Colon (tissue), 2 donors: ENCODE measurements around the gene ARL11.
"Not testable (repeated sequence)": the region's sequence is repeated elsewhere in the genome, so short reads cannot be mapped to it uniquely, and the experiment has no call there.

Experiments
- FAIRE-seq: peaks from 2 replicates; lab custom pipeline; 2012; peaks lifted over from hg19 to GRCh38; lab: Jason Lieb, UNC
- donor health status: control.
- donor health status: control.

ARL11 gene

GRCh38 chr13:49627831-49628652 lies at the start of gene ARL11:
ARL11 (plus strand) TSS chr13:49628507; CDS start chr13:49630448, 1,941 bp downstream.
- FAIRE-seq: no peak

- no peak for FAIRE-seq
Observed at GRCh38 chr13:49579501-49579900, 48.8 kb upstream of the ARL11 start.

- no peak for FAIRE-seq
Observed at GRCh38 chr13:49580980-49581680, 47.2 kb upstream of the ARL11 start.

GRCh38 chr13:49584771-49585182 lies 43.5 kb upstream of the ARL11 start:
- no peak for FAIRE-seq

- FAIRE-seq: no peak
Observed at GRCh38 chr13:49585220-49586157, 42.8 kb upstream of the ARL11 start, which contains the start of gene RCBTB1. RCBTB1 (minus strand) TSS chr13:49585558; CDS start chr13:49567279, 18,279 bp downstream.

GRCh38 chr13:49586717-49587116 lies 41.6 kb upstream of the ARL11 start:
- no peak for FAIRE-seq

GRCh38 chr13:49587311-49587847 lies 40.9 kb upstream of the ARL11 start:
- no peak for FAIRE-seq

- FAIRE-seq: not testable (repeated sequence)
Observed at GRCh38 chr13:49590714-49591113, 37.6 kb upstream of the ARL11 start.

GRCh38 chr13:49593876-49594275 lies 34.4 kb upstream of the ARL11 start:
- not testable (repeated sequence) for FAIRE-seq

GRCh38 chr13:49594576-49594975 lies 33.7 kb upstream of the ARL11 start:
- FAIRE-seq: no peak

GRCh38 chr13:49596221-49596620 lies 32.1 kb upstream of the ARL11 start:
- FAIRE-seq: no peak

GRCh38 chr13:49597043-49597641 lies 31.2 kb upstream of the ARL11 start:
- FAIRE-seq: no peak

- FAIRE-seq: no peak
Observed at GRCh38 chr13:49602005-49602404, 26.3 kb upstream of the ARL11 start.

- FAIRE-seq: not testable (repeated sequence)
Observed at GRCh38 chr13:49602615-49603014, 25.7 kb upstream of the ARL11 start.

GRCh38 chr13:49604570-49604969 lies 23.7 kb upstream of the ARL11 start:
- FAIRE-seq: no peak

GRCh38 chr13:49606747-49607648 lies 21.3 kb upstream of the ARL11 start:
- FAIRE-seq: no peak

GRCh38 chr13:49607761-49608160 lies 20.5 kb upstream of the ARL11 start:
- FAIRE-seq: no peak

- FAIRE-seq: no peak
Observed at GRCh38 chr13:49608651-49609331, 19.5 kb upstream of the ARL11 start.

- FAIRE-seq: no peak
Observed at GRCh38 chr13:49610176-49610575, 18.1 kb upstream of the ARL11 start.

GRCh38 chr13:49612042-49612441 lies 16.3 kb upstream of the ARL11 start:
- FAIRE-seq: not testable (repeated sequence)
